HG03342 (cell line): ENCODE data around the gene RHEB.
A peak's percentile ranks its signal among the peaks of the same experiment; 100 is the strongest.
"Not testable (repeated sequence)": the region's sequence is repeated elsewhere in the genome, so short reads cannot be mapped to it uniquely, and the experiment has no call there.

ENCODE experiments used
- ATAC-seq: cut with Tn5 transposase; IDR thresholded peaks from one replicate; pipeline ENCODE4 v1.9.1; 2021; ENCODE audit warnings: mild to moderate bottlenecking, moderate library complexity; ENCODE audit not compliant: unreplicated experiment

RHEB gene

DNA sequence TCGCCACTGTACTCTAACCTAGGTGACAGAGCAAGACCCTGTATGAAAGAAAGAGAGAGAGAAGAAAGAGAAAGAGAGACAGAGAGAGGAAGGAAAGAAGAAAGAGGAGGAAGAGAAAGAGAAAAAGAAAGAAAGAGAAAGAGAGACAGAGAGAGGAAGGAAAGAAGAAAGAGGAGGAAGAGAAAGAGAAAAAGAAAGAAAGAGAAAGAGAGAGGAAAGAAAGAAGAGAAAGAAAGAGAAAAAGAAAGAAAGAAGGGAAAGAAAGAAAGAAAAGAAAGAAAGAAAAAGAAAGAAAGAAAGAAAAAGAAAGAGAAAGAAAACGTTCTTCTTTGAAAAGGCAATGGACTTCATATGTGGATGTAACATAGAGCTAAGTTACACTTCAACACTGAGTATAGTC, 16.5 kb upstream of the RHEB start:
- ATAC-seq: not testable (repeated sequence)

- ATAC-seq: no peak
These were observed 10.1 kb upstream of the RHEB start for GRCh38 chr7:151529842-151530241.

- no peak for ATAC-seq
These were observed 5.2 kb upstream of the RHEB start for GRCh38 chr7:151524845-151525244.

GRCh38 chr7:151524331-151524730, 4.6 kb upstream of the RHEB start:
- ATAC-seq: no peak

- ATAC-seq: no peak
These were observed 945 bp upstream of the RHEB start for GRCh38 chr7:151520419-151521261.

DNA sequence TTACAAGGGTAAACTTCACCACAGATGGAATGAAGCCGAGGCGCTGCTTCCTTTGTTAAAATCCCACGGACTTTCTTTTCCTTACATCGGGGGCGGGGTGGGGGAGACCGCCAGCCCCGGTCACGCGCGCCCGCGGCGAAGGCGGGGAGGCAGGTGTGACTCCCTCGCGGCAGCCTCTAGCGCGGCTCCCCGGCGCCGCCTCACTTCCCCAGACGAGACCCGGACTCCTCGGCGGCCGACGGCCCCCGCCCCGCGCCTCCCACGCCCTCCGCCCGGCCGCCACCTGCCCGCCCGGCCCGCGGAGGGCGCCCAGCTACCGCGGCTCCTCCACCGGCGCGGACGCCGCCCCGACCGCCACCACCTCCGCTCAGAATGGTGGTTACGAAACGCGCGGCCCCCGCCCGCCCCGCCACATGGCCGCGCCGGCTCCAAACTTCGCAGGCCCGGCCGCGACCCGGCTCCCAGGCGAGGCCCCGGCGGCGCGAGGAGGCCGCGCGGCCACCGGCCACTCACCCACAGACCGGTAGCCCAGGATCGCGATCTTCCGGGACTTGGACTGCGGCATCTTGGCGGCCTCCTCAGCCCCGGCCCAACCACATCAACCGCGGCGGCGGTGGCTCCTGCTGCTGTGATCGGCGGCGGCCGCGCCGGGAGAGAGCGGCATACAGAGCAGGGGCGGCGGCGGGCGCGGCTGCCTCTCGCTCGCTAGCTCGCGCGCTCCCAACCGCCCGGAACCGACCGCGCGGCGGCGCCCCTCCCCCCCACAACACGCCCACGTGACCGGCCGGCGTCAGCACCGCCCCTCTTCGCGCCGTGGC, 539 bp downstream of the RHEB start:
- peak; percentile 48 for ATAC-seq

DNA sequence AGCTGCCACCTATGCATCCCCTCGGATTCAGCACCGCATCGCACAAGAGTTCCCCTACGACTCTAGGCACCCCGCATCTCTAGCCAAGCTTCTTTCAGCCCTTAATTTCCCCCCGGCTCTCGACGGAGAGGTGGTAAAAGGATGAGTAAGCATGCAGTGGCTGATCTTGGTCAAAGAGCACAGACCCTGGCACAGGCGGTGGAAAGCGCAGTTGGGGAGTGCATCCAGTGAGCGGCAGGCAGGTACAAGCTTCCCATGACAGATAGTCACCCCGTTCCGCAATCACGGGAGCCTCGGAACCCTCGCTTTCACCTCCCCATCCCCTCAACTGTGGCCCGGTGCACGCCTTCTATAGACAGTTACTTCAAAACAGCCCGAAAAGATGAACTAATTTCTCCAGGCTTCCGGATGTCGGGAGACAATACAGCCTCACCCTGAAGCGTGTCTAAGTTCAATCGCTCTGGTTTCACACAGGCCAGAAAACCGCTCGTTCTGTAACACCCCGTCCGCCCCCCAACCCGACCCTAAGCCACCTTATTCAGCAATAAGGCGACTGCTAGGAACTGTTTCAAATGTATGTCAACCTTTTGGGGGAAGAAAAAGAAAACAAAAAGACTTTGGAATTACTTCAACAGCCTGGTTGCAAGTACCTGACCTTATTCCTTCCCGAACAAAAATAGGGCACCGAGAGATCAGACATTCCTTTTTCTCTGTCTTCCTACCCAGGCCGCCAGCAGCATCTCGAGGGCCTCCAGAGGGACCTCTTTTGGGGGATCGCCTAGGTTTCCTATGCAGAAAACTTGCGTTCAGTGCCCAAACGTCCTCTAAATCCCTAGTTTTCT, 1.4 kb downstream of the RHEB start:
- no peak for ATAC-seq

- no peak for ATAC-seq
These were observed 2.0 kb downstream of the RHEB start for GRCh38 chr7:151517601-151518104.

DNA sequence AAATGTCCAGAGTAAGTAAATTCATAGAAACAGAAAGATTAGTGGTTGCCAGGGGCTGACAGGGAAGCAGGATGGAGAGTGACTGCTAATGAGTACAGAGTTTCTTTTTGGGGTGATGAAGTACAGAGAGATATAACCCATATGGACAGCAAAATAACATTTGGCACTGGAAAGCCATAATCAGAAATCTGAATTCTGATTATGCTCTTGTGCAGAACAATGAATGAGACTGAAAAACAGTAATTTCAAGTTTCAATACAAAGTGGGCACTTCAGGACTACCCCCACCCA, 4.5 kb downstream of the RHEB start:
- ATAC-seq: no peak

DNA sequence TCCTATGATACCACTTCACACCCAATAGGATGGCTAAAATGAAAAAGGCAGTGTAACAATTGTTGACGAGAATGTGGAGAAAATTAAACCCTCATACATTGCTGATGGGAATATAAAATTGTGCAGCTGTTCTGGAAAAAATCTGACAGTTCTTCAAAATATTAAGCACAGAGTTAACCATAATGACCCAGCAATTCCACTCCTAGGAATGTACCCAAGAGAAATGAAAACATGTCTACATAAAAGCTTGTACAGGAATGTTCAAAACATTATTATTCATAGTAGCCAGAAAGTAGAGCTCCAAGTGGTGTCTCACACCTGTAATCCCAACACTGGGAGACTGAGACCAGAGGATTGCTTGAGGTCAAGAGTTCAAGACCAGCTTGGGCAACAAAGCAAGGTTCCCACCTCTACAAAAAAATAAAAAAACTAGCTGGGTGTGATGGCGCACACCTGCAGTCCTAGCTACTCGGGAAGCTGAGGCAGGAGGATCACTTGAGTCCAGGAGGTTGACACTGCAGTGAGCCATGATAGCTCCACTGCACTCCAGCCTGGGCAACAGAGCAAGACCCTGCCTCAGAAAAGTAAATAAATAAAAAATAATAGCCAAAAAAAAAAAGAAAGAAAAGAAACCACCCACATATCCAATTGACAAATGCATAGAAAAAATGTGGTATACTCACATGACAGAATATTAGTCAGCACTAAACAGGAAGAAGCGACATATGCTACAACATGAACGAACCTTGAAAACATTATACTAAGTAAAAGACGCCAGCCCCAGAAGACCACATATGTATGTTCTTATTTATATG, 5.0 kb downstream of the RHEB start:
- no peak for ATAC-seq

GRCh38 chr7:151513133-151513532, 6.6 kb downstream of the RHEB start:
- ATAC-seq: no peak

GRCh38 chr7:151512353-151512752, 7.3 kb downstream of the RHEB start:
- ATAC-seq: no peak

DNA sequence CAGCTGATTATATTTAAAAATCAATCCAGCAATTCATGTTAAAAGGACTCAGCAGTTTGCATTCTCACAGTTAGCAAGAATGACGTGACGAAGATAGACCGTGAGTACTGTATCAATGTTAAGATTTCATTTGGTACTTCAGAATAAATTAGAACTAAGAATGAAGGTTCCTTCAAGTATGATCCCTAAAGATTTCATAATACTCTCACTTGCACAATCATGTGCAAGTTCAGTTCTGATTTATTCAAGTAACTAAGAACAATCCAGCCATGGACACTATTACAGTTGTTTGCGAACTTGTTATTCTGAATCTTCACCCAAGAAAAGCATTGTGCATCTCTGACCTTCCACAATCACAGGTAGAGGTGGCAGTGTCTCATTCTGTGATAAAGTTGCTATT, 7.7 kb downstream of the RHEB start:
- ATAC-seq: no peak

- ATAC-seq: no peak
These were observed 8.4 kb downstream of the RHEB start for GRCh38 chr7:151511270-151511669.

GRCh38 chr7:151509670-151510333, 9.9 kb downstream of the RHEB start:
- ATAC-seq: no peak

- no peak for ATAC-seq
These were observed 10.7 kb downstream of the RHEB start for GRCh38 chr7:151508991-151509390.

GRCh38 chr7:151507806-151508205, 11.9 kb downstream of the RHEB start:
- ATAC-seq: no peak

DNA sequence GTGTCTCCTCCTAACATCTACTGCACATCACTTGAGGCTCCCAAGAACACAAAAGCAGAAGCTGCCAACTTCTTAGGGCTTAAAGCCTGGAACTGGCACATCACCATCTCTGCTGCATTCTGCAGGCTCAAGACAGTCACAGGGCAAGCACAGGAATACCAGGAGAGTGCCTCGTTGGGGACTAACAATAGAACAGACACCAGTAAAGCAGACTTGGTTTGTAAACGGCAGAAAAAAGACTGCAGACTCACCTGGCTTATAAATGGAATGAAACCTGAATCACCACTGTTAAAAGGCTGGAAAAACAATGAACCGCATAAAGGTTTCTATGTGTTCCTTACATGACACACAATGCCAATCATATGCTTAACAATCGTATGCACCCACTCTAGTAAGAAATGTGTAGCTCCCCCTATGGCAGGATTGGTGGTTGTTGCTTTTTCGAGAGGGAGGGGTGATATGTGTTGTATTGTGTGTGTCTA, 12.8 kb downstream of the RHEB start:
- ATAC-seq: no peak

- no peak for ATAC-seq
These were observed 13.7 kb downstream of the RHEB start for GRCh38 chr7:151505836-151506468.
